MM.1S (cell line): ENCODE results near the gene ALB.

Experiments
- DNase-seq: peaks from one replicate; pipeline ENCODE4 v3.0.0-alpha.2; 2015
- H2AFZ ChIP-seq: fragments of 300-600 bp; sonication (generic); 2 replicates; pipeline ENCODE4 v1.6.0; 2016; ENCODE audit warnings: antibody characterized with exemption, low read length
- H3F3A ChIP-seq: fragments of 300-600 bp; sonication (generic); 2 replicates; pipeline ENCODE4 v1.6.1; 2016; ENCODE audit warnings: mild to moderate bottlenecking, antibody characterized with exemption, low read length, moderate library complexity, mixed read lengths; ENCODE audit not compliant: insufficient read depth
- H3K27ac ChIP-seq: fragments of 300-600 bp; sonication (generic); 2 replicates; pipeline ENCODE4 v1.5.1; 2016; ENCODE audit warnings: mild to moderate bottlenecking, low read length
- H3K27me3 ChIP-seq: fragments of 300-600 bp; sonication (generic); replicated peaks from 2 replicates; pipeline ENCODE4 v1.6.0; 2016; ENCODE audit warnings: low read length; ENCODE audit not compliant: insufficient read depth
- H3K36me3 ChIP-seq: fragments of 300-600 bp; sonication (generic); replicated peaks from 2 replicates; pipeline ENCODE4 v1.6.1; 2016; ENCODE audit warnings: mild to moderate bottlenecking, low read length, mixed read lengths; ENCODE audit not compliant: insufficient read depth
- H3K4me1 ChIP-seq: fragments of 300-600 bp; sonication (generic); 2 replicates; pipeline ENCODE4 v1.6.1; 2016; ENCODE audit warnings: low read length, mixed read lengths
- H3K4me2 ChIP-seq: fragments of 300-600 bp; sonication (generic); 2 replicates; pipeline ENCODE4 v1.6.0; 2016; ENCODE audit warnings: low read depth, low read length
- H3K4me3 ChIP-seq: fragments of 300-600 bp; sonication (generic); 2 replicates; pipeline ENCODE4 v1.5.1; 2016; ENCODE audit warnings: low read length, mixed read lengths
- H3K79me2 ChIP-seq: fragments of 300-600 bp; sonication (generic); 2 replicates; pipeline ENCODE4 v1.6.1; 2016; ENCODE audit warnings: mixed run types, low read length, mixed read lengths
- H3K9ac ChIP-seq: fragments of 300-600 bp; sonication (generic); 2 replicates; pipeline ENCODE4 v1.6.1; 2016; ENCODE audit warnings: low read length, mixed read lengths
- H3K9me2 ChIP-seq: fragments of 300-600 bp; sonication (generic); replicated peaks from 2 replicates; pipeline ENCODE4 v1.6.1; 2016; ENCODE audit warnings: mild to moderate bottlenecking, low read length, mixed read lengths; ENCODE audit not compliant: insufficient read depth
- H3K9me3 ChIP-seq: fragments of 300-600 bp; sonication (generic); replicated peaks from 2 replicates; pipeline ENCODE4 v1.6.1; 2016; ENCODE audit warnings: mild to moderate bottlenecking, low read length, mixed read lengths; ENCODE audit not compliant: insufficient read depth
- H4K20me1 ChIP-seq: fragments of 300-600 bp; sonication (generic); 2 replicates; pipeline ENCODE4 v1.6.1; 2016; ENCODE audit warnings: mild to moderate bottlenecking, low read length, moderate library complexity, mixed read lengths; ENCODE audit not compliant: insufficient read depth
- CTCF ChIP-seq: fragments of 300-600 bp; sonication (generic); IDR thresholded peaks from 2 replicates; pipeline ENCODE4 v1.5.1; 2016; ENCODE audit warnings: antibody characterized with exemption, low read length, mixed read lengths
- EZH2 ChIP-seq: fragments of 300-600 bp; sonication (generic); optimal IDR thresholded peaks from 2 replicates; pipeline ENCODE3; 2017; ENCODE audit warnings: low read depth, mild to moderate bottlenecking, antibody characterized with exemption, low read length, mixed read lengths
- EZH2phosphoT487 ChIP-seq: fragments of 300-600 bp; sonication (generic); IDR thresholded peaks from 2 replicates; pipeline ENCODE4 v1.6.1; 2018; ENCODE audit warnings: antibody characterized with exemption, low read length

The ALB gene

GRCh38 chr4:73438048-73438447 lies 34.0 kb downstream of the ALB start:
- no peaks in the 10 kb centered on the region for H3F3A ChIP-seq
- no peak overlapping the region for H3K9ac ChIP-seq
- no peak overlapping the region for H3K27ac ChIP-seq
- DNase-seq, result no peak
- H4K20me1 ChIP-seq, result no peaks in the 10 kb centered on the region
- H3K36me3 ChIP-seq, result no peaks in the 10 kb centered on the region
- no peaks in the 10 kb centered on the region for H3K27me3 ChIP-seq
- H2AFZ ChIP-seq, result no peak overlapping the region
- no peak for TF ChIP-seq EZH2
- no peak for TF ChIP-seq CTCF
- TF ChIP-seq EZH2phosphoT487, result no peak
- no peaks in the 10 kb centered on the region for H3K79me2 ChIP-seq
- no peak overlapping the region for H3K4me3 ChIP-seq
- no peak overlapping the region for H3K4me2 ChIP-seq
- no peaks in the 10 kb centered on the region for H3K9me2 ChIP-seq
- no peaks in the 10 kb centered on the region for H3K4me1 ChIP-seq
- H3K9me3 ChIP-seq, result no peaks in the 10 kb centered on the region

GRCh38 chr4:73438582-73439215 lies 34.6 kb downstream of the ALB start:
- DNase-seq, result no peak
- Histone ChIP-seq H3K79me2 (no peaks in the 10 kb centered on the region), H3K36me3 (no peaks in the 10 kb centered on the region), H3F3A (no peaks in the 10 kb centered on the region), H3K4me1 (no peaks in the 10 kb centered on the region), H3K4me2 (no peak overlapping the region), H3K27me3 (no peaks in the 10 kb centered on the region), H4K20me1 (no peaks in the 10 kb centered on the region), H3K9me2 (no peaks in the 10 kb centered on the region), H3K4me3 (no peak overlapping the region), H3K9ac (no peak overlapping the region), H3K9me3 (no peaks in the 10 kb centered on the region), H2AFZ (no peak overlapping the region), H3K27ac (no peak overlapping the region)
- TF ChIP-seq EZH2phosphoT487, result no peak
- TF ChIP-seq CTCF, result no peak
- TF ChIP-seq EZH2, result no peak

GRCh38 chr4:73439445-73439844 lies 35.4 kb downstream of the ALB start:
- H2AFZ ChIP-seq, result no peak overlapping the region
- no peaks in the 10 kb centered on the region for H3K4me1 ChIP-seq
- no peaks in the 10 kb centered on the region for H3K36me3 ChIP-seq
- H4K20me1 ChIP-seq, result no peaks in the 10 kb centered on the region
- H3K9me2 ChIP-seq, result no peaks in the 10 kb centered on the region
- H3K9ac ChIP-seq, result no peak overlapping the region
- no peak overlapping the region for H3K27ac ChIP-seq
- no peaks in the 10 kb centered on the region for H3F3A ChIP-seq
- H3K79me2 ChIP-seq, result no peaks in the 10 kb centered on the region
- H3K9me3 ChIP-seq, result no peaks in the 10 kb centered on the region
- no peak overlapping the region for H3K4me3 ChIP-seq
- no peaks in the 10 kb centered on the region for H3K27me3 ChIP-seq
- DNase-seq, result no peak
- TF ChIP-seq CTCF (no peak), EZH2 (no peak), EZH2phosphoT487 (no peak)
- no peak overlapping the region for H3K4me2 ChIP-seq
